Motor neuron (in vitro differentiated cells): ENCODE results near the gene KANSL1L. TPM values are rescaled to one million over a fixed set of nuclear protein-coding genes. Genes with fewer than 3 reads are reported as not detected.

Experiments
- ATAC-seq, 8 experiments: fragments of 200-7000 bp; cut with Tn5 transposase; replicated peaks in 6 of 8; 2 replicates each; pipeline ENCODE4 v1.8.0; 2021; ENCODE audit warnings: mild to moderate bottlenecking in 8 of 8, moderate library complexity in 8 of 8
- H3K27ac ChIP-seq, 2 donors: fragments of 250-450 bp; sonication (Bioruptor Pico); 2 replicates each; pipeline ENCODE4 v1.9.0; 2021; ENCODE audit warnings: antibody characterized with exemption in 2 of 2, mild to moderate bottlenecking in 2 of 2, moderate library complexity in 1 of 2
- H3K4me1 ChIP-seq, 2 donors: fragments of 250-450 bp; sonication (Bioruptor Pico); replicated peaks in 1 of 2; 2 replicates each; pipeline ENCODE4 v1.6.1; 2021; ENCODE audit warnings: antibody characterized with exemption in 2 of 2, mild to moderate bottlenecking in 2 of 2, moderate library complexity in 1 of 2
- H3K4me3 ChIP-seq, 5 donors: fragments of 250-450 bp; sonication (Bioruptor Pico); 2 replicates each; pipeline ENCODE4 v1.9.0; 2021; ENCODE audit warnings: antibody characterized with exemption in 5 of 5, mild to moderate bottlenecking in 5 of 5, moderate library complexity in 4 of 5
- WGBS, 10 experiments: fragments of 450-650 bp; shearing (Covaris generic); methylation state at CpG; one replicate each; pipeline ENCODE4 v1.0.0; 2022; 5-methylcytosine and 5-hydroxymethylcytosine counted together
- in situ Hi-C, 9 experiments: fragments of 400-800 bp; cut with MboI; loops; one replicate each; pipeline ENCODE4 v1.15.0; 2021; ENCODE audit warnings: low sequenced_read_pairs in 9 of 9, low pct_unique_long_range_greater_than_20kb in 2 of 9; ENCODE audit not compliant: unreplicated experiment in 9 of 9
- total RNA-seq, 8 experiments: library from RNA; unstranded; fragments of 300-600 nt; gene quantifications; 2 replicates each; pipeline versions ENCODE4 v1.2.3 to v1.2.4, GENCODE V29; 2022

KANSL1L gene
- total RNA-seq, 8 experiments from 2014 or later: 8.0 to 38.9 (median 16.6) TPM

- in situ Hi-C loops: no loop called here
- no peak overlapping the region for H3K4me3 ChIP-seq
- no peak for ATAC-seq
- no peak overlapping the region for H3K27ac ChIP-seq
- H3K4me1 ChIP-seq: no peaks in the 10 kb centered on the region
- 78 to 94% (median 87%) methylated on average over 2 to 3 of the region's 3 CpGs for WGBS, 10 experiments
These were observed 57.5 kb downstream of the KANSL1L start for GRCh38 chr2:210113614-210114235.

- no peak for ATAC-seq
- H3K4me3 ChIP-seq: no peak overlapping the region
- H3K4me1 ChIP-seq: no peaks in the 10 kb centered on the region
- in situ Hi-C loops: no loop called here
- no peak overlapping the region for H3K27ac ChIP-seq
These were observed 58.3 kb downstream of the KANSL1L start for GRCh38 chr2:210112871-210113270.

GRCh38 chr2:210099940-210100339 lies 71.3 kb downstream of the KANSL1L start:
- ATAC-seq: no peak
- Histone ChIP-seq H3K4me3 (no peak overlapping the region), H3K4me1 (no peaks in the 10 kb centered on the region), H3K27ac (no peak overlapping the region)
- in situ Hi-C loops: no loop called here
- WGBS, 10 experiments: 60 to 95% (median 85%) methylated on average over 1 to 6 of the region's 6 CpGs

GRCh38 chr2:210094787-210095186 lies 76.4 kb downstream of the KANSL1L start:
- in situ Hi-C loops: no loop called here

GRCh38 chr2:210092791-210093190 lies 78.4 kb downstream of the KANSL1L start:
- Histone ChIP-seq H3K27ac (no peak overlapping the region), H3K4me3 (no peak overlapping the region), H3K4me1 (no peaks in the 10 kb centered on the region)
- ATAC-seq: no peak
- in situ Hi-C loops: no loop called here

More at GRCh38 chr2:210094787-210095186, 76.4 kb downstream of the KANSL1L start:
- H3K4me1 ChIP-seq: no peaks in the 10 kb centered on the region
- no peak overlapping the region for H3K4me3 ChIP-seq
- no peak for ATAC-seq
- H3K27ac ChIP-seq: no peak overlapping the region

- in situ Hi-C loops: no loop called here
- Histone ChIP-seq H3K27ac (no peak overlapping the region), H3K4me1 (no peaks in the 10 kb centered on the region), H3K4me3 (no peak overlapping the region)
- no peak for ATAC-seq
- 0 to 100% (median 40%) methylated on average over 1 to 2 of the region's 2 CpGs; no CpG with 5 or more reads in 1 of the 10 experiments for WGBS, 10 experiments
These were observed 84.3 kb downstream of the KANSL1L start for GRCh38 chr2:210086930-210087329.

- in situ Hi-C loops: no loop called here
- no peak overlapping the region for H3K4me3 ChIP-seq
- 0 to 100% (median 70%) methylated on average over 1 of the region's 1 CpG; no CpG with 5 or more reads in 1 of the 10 experiments for WGBS, 10 experiments
- no peaks in the 10 kb centered on the region for H3K4me1 ChIP-seq
- no peak overlapping the region for H3K27ac ChIP-seq
- ATAC-seq: no peak
These were observed 84.9 kb downstream of the KANSL1L start for GRCh38 chr2:210086292-210086691.

GRCh38 chr2:210072922-210073509 lies 98.2 kb downstream of the KANSL1L start:
- peak in 3 of 8 experiments; percentile 67 to 74 (median 73) for ATAC-seq

GRCh38 chr2:210072493-210072892 lies 98.7 kb downstream of the KANSL1L start:
- Histone ChIP-seq H3K27ac (no peak overlapping the region), H3K4me1 (no peaks in the 10 kb centered on the region), H3K4me3 (no peak overlapping the region)
- ATAC-seq: no peak
- 0 to 90% (median 76%) methylated on average over 1 to 5 of the region's 5 CpGs; no CpG with 5 or more reads in 3 of the 10 experiments for WGBS, 10 experiments
- in situ Hi-C loops: loop anchor here in 1 of 9 experiments (10.0 kb wide), 1 partner anchor 122 kb away; no protein-coding TSS in a partner anchor

More at GRCh38 chr2:210072922-210073509, 98.2 kb downstream of the KANSL1L start:
- in situ Hi-C loops: loop anchor here in 1 of 9 experiments (10.0 kb wide), 1 partner anchor 122 kb away; no protein-coding TSS in a partner anchor
- no peak overlapping the region for H3K4me3 ChIP-seq
- no peaks in the 10 kb centered on the region for H3K4me1 ChIP-seq
- no peak overlapping the region for H3K27ac ChIP-seq
- WGBS, 10 experiments: 0 to 100% (median 68%) methylated on average over 1 to 2 of the region's 2 CpGs

GRCh38 chr2:210063306-210063705 lies 107.9 kb downstream of the KANSL1L start:
- Histone ChIP-seq H3K27ac (no peak overlapping the region), H3K4me1 (no peaks in the 10 kb centered on the region), H3K4me3 (no peak overlapping the region)
- WGBS, 10 experiments: 75 to 100% (median 98%) methylated on average over 1 to 2 of the region's 2 CpGs; no CpG with 5 or more reads in 4 of the 10 experiments
- no peak for ATAC-seq
- in situ Hi-C loops: no loop called here

GRCh38 chr2:210055825-210056224 lies 115.4 kb downstream of the KANSL1L start:
- H3K27ac ChIP-seq: no peak overlapping the region
- H3K4me1 ChIP-seq: no peaks in the 10 kb centered on the region
- in situ Hi-C loops: no loop called here
- ATAC-seq: peak in 2 of 8 experiments; percentile 29 to 51
- 90 to 100% (median 98%) methylated on average over 1 to 3 of the region's 3 CpGs; no CpG with 5 or more reads in 6 of the 10 experiments for WGBS, 10 experiments
- no peak overlapping the region for H3K4me3 ChIP-seq

- no peak overlapping the region for H3K4me3 ChIP-seq
- ATAC-seq: no peak
These were observed 116.5 kb downstream of the KANSL1L start for GRCh38 chr2:210054696-210055095.

GRCh38 chr2:210050885-210051284 lies 120.3 kb downstream of the KANSL1L start:
- in situ Hi-C loops: no loop called here
- ATAC-seq: peak in 3 of 8 experiments; percentile 63 to 75 (median 73)
- Histone ChIP-seq H3K4me3 (no peak overlapping the region), H3K27ac (no peak overlapping the region), H3K4me1 (no peaks in the 10 kb centered on the region)
- WGBS, 10 experiments: 71 to 100% (median 100%) methylated on average over 1 of the region's 1 CpG; no CpG with 5 or more reads in 6 of the 10 experiments

More at GRCh38 chr2:210054696-210055095, 116.5 kb downstream of the KANSL1L start:
- 67 to 100% (median 95%) methylated on average over 1 of the region's 1 CpG; no CpG with 5 or more reads in 1 of the 10 experiments for WGBS, 10 experiments
- no peaks in the 10 kb centered on the region for H3K4me1 ChIP-seq
- in situ Hi-C loops: no loop called here
- no peak overlapping the region for H3K27ac ChIP-seq

GRCh38 chr2:210049831-210050230 lies 121.4 kb downstream of the KANSL1L start:
- 80 to 100% (median 100%) methylated on average over 1 of the region's 1 CpG; no CpG with 5 or more reads in 1 of the 10 experiments for WGBS, 10 experiments
- Histone ChIP-seq H3K27ac (no peak overlapping the region), H3K4me3 (no peak overlapping the region), H3K4me1 (no peaks in the 10 kb centered on the region)
- ATAC-seq: no peak
- in situ Hi-C loops: no loop called here
